ENCODE data around the gene HLA-DQA1. TPM values are rescaled to one million over a fixed set of nuclear protein-coding genes. Genes with fewer than 3 reads are reported as not detected.

The HLA-DQA1 gene
- total and polyA plus RNA-seq, 9 of the 15 experiments (the other 6 are each of a cell fraction or from before 2014, with no cell fraction given), result 0.04 to 0.49 TPM; not detected in 7

DNA sequence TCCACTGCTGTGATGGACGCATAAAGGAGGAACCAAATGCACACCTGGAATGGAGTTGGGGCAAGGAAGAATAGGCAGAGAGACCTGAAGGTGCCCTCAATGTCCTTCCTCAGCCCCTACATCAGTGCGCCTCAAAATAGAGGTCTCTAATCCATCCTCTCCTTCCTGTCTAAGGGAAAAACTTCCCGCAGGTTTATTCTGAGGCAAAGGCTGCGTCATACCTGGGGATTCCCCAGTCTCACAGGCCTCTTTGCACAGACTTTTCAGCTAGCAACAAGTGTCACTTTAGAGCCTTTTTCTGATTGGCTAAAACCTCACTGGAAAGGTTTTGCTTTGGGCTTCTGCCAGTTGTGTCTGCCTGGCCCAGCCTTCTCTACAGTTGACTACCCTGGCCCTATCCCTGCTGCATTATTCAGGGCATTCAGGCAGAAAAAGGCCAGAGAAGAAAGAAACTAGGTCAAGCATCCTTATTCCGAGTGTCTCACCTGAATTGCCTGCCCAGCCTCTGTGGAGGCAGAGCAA, 31.1 kb downstream of the HLA-DQA1 start:
- no peak overlapping the region for H3K4me3 ChIP-seq
- no peaks in the 10 kb centered on the region for H3K9me3 ChIP-seq (replicated peaks; ENCODE audit: control insufficient read depth, insufficient read depth, low read depth, low read length)
- WGBS (ENCODE audit: insufficient coverage, low coverage, missing lambda C conversion rate), result 2% methylated on average over 5 of the region's 5 CpGs
- no peaks in the 10 kb centered on the region for H3K9me1 ChIP-seq (ENCODE audit: control insufficient read depth, insufficient read depth, low read length)
- FAIRE-seq, result no peak
- no peak for DNase-seq (ENCODE audit: extremely low read depth in 1 of 4, low spot score in 3 of 4)
- TF ChIP-seq ZC3H11A (IDR thresholded peaks at IDR 0.05; ENCODE audit: low read depth, low read length) (no peak), RBBP5 (IDR thresholded peaks at IDR 0.05; ENCODE audit: borderline replicate concordance, insufficient read depth, low read length, poor library complexity, severe bottlenecking) (no peak), ZNF436 (CRISPR knock-in tag; IDR thresholded peaks at IDR 0.05) (no peak), BMI1 (IDR thresholded peaks at IDR 0.05; ENCODE audit: low read length) (no peak), ZNF12 (CRISPR knock-in tag; IDR thresholded peaks at IDR 0.05) (no peak)
- TF ChIP-seq, protein P1, sequence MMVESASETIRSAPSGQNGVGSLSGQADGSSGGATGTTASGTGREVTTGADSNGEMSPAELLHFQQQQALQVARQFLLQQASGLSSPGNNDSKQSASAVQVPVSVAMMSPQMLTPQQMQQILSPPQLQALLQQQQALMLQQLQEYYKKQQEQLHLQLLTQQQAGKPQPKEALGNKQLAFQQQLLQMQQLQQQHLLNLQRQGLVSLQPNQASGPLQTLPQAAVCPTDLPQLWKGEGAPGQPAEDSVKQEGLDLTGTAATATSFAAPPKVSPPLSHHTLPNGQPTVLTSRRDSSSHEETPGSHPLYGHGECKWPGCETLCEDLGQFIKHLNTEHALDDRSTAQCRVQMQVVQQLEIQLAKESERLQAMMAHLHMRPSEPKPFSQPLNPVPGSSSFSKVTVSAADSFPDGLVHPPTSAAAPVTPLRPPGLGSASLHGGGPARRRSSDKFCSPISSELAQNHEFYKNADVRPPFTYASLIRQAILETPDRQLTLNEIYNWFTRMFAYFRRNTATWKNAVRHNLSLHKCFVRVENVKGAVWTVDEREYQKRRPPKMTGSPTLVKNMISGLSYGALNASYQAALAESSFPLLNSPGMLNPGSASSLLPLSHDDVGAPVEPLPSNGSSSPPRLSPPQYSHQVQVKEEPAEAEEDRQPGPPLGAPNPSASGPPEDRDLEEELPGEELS (CRISPR knock-in tag; IDR thresholded peaks at IDR 0.05; ENCODE audit: borderline replicate concordance), result no peak
- no peaks in the 10 kb centered on the region for H3K36me3 ChIP-seq (ENCODE audit: control insufficient read depth, insufficient read depth, low read length)
- no peaks in the 10 kb centered on the region for H3K79me2 ChIP-seq (ENCODE audit: control insufficient read depth, insufficient read depth, low read length)
- CTCF ChIA-PET (ENCODE audit: low intra/inter-chr PET ratio), result no interaction called here
- no peak for ATAC-seq
- no peaks in the 10 kb centered on the region for H3K27me3 ChIP-seq (ENCODE audit: control insufficient read depth in 2 of 2, insufficient read depth in 2 of 2, low read length in 2 of 2)
- no TSS peak for BruUV-seq (replicated peaks)
- in situ Hi-C loops (cut with MboI) (no loop called here), intact Hi-C loops (cut with micrococcal nuclease) (no loop called here)
- POLR2A ChIA-PET, result interaction anchor here (0.6 kb wide), 1 partner anchor 48 kb away, joined by 3 read pairs; no protein-coding TSS in a partner anchor
- no peak overlapping the region for H3K27ac ChIP-seq (ENCODE audit: extremely low read depth, low read depth, low read length)
- H4K20me1 ChIP-seq (replicated peaks; ENCODE audit: control insufficient read depth, insufficient read depth, low read length), result no peaks in the 10 kb centered on the region
- H3K9ac ChIP-seq (ENCODE audit: insufficient read depth in 1 of 2, low read depth in 2 of 2, low read length in 2 of 2), result no peak overlapping the region
- no peaks in the 10 kb centered on the region for H3K4me1 ChIP-seq (replicated peaks in 1 of 2; ENCODE audit: control insufficient read depth in 2 of 2, insufficient read depth in 2 of 2, low read length in 2 of 2)
- no peak overlapping the region for H3K4me2 ChIP-seq (ENCODE audit: insufficient read depth, low read length)
- H2AFZ ChIP-seq (ENCODE audit: low read depth, low read length), result no peak overlapping the region
